HG03520 (cell line): Measurements from ENCODE around the gene MSANTD7.
"Not testable (repeated sequence)": the region's sequence is repeated elsewhere in the genome, so short reads cannot be mapped to it uniquely, and the experiment has no call there.

ENCODE experiments used
- ATAC-seq: cut with Tn5 transposase; IDR thresholded peaks from one replicate; pipeline ENCODE4 v1.9.1; 2021; ENCODE audit warnings: mild to moderate bottlenecking, moderate library complexity; ENCODE audit not compliant: unreplicated experiment

Gene MSANTD7

GRCh38 chr10:14837757-14838581 is at the start of gene MSANTD7, which contains the start of the genes CDNF and HSPA14:
Gene MSANTD7 (plus strand): TSS chr10:14838306. CDS start chr10:14842285, 3,979 bp downstream.
Gene CDNF (minus strand): TSS chr10:14838037. CDS start chr10:14837946, 91 bp downstream.
Gene HSPA14 (plus strand): TSS chr10:14838306. CDS start chr10:14838403, 97 bp downstream.
- peak; percentile 92 for ATAC-seq

GRCh38 chr10:14798636-14799035 is 39.5 kb upstream of the MSANTD7 start:
- no peak for ATAC-seq

GRCh38 chr10:14800397-14800796 is 37.7 kb upstream of the MSANTD7 start:
- no peak for ATAC-seq

GRCh38 chr10:14801723-14802122 is 36.4 kb upstream of the MSANTD7 start:
- ATAC-seq, result no peak

GRCh38 chr10:14803827-14804226 is 34.3 kb upstream of the MSANTD7 start:
- ATAC-seq, result no peak

- ATAC-seq, result no peak
These were observed 31.8 kb upstream of the MSANTD7 start for GRCh38 chr10:14806318-14806717.

- ATAC-seq, result no peak
These were observed 26.8 kb upstream of the MSANTD7 start for GRCh38 chr10:14810969-14811953.

GRCh38 chr10:14812271-14812670 is 25.8 kb upstream of the MSANTD7 start:
- ATAC-seq, result no peak

- ATAC-seq, result no peak
These were observed 22.4 kb upstream of the MSANTD7 start for GRCh38 chr10:14815681-14816080.

GRCh38 chr10:14816717-14817116 is 21.4 kb upstream of the MSANTD7 start:
- not testable (repeated sequence) for ATAC-seq

GRCh38 chr10:14820010-14820774 is 17.9 kb upstream of the MSANTD7 start:
- ATAC-seq, result no peak

GRCh38 chr10:14820775-14821154 is 17.3 kb upstream of the MSANTD7 start:
- ATAC-seq, result no peak

- ATAC-seq, result no peak
These were observed 16.3 kb upstream of the MSANTD7 start for GRCh38 chr10:14821635-14822375.

- no peak for ATAC-seq
These were observed 15.0 kb upstream of the MSANTD7 start for GRCh38 chr10:14822879-14823755.

- ATAC-seq, result no peak
These were observed 14.1 kb upstream of the MSANTD7 start for GRCh38 chr10:14823966-14824365.

- no peak for ATAC-seq
These were observed 11.9 kb upstream of the MSANTD7 start for GRCh38 chr10:14826076-14826829.

- ATAC-seq, result no peak
These were observed 5.0 kb upstream of the MSANTD7 start for GRCh38 chr10:14833106-14833505.

- no peak for ATAC-seq
These were observed 1.9 kb upstream of the MSANTD7 start for GRCh38 chr10:14836208-14836607.
